ENCODE results near the gene MEOX1.

The MEOX1 gene

GRCh38 chr17:43655693-43656255, 5.9 kb downstream of the MEOX1 start:
- DNase-seq (ENCODE audit: low spot score): no peak

DNA sequence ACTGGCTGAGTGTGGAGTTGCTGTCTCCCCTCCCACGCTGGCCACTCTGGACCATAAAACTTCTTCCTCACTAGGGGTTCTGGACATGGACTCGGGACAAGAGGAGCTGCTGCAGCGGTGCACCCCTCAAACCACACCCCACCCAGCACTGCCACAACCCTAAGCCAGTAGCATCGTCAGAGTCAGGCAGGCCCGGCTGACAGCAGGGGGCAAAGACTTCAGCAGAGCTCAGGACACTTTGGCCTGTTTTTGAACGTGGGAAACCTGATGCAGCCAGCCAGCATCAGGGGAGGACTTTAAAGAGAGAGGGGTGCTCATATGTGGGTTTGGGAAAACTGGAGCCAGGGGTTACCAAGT, 9.6 kb downstream of the MEOX1 start:
- no peak for DNase-seq (ENCODE audit: low spot score)

- DNase-seq (ENCODE audit: low spot score): no peak
These were observed 11.3 kb downstream of the MEOX1 start for GRCh38 chr17:43650471-43650870.

GRCh38 chr17:43648916-43649315, 12.8 kb downstream of the MEOX1 start:
- no peak for DNase-seq (ENCODE audit: low spot score)

- no peak for DNase-seq (ENCODE audit: low spot score)
These were observed 15.8 kb downstream of the MEOX1 start for GRCh38 chr17:43645765-43646481.

- no peak for DNase-seq (ENCODE audit: low spot score)
These were observed 16.3 kb downstream of the MEOX1 start for GRCh38 chr17:43645450-43645764.

DNA sequence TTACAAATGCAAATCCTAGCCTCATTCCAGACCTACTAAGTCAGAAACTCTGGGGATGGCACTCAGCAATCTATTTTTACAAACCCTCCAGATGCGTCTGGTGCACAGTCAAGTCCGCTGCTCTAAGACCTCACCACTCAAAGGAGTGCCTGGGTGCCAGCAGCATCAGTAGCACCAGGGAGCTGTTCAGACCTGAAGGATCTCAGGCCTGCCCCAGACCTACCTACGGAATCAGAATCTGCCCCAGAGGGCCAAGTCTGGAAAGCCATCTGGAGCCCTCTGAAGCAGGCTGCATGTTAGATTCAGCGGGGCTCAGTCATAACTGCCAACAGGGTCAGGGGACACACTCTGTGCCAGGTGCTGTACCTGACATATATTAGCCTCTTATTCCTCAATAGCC, 17.6 kb downstream of the MEOX1 start:
- DNase-seq (ENCODE audit: low spot score): no peak

- no peak for DNase-seq (ENCODE audit: low spot score)
These were observed 20.3 kb downstream of the MEOX1 start for GRCh38 chr17:43641416-43641815.

GRCh38 chr17:43640491-43641252, 21.1 kb downstream of the MEOX1 start:
- no peak for DNase-seq (ENCODE audit: low spot score)

DNA sequence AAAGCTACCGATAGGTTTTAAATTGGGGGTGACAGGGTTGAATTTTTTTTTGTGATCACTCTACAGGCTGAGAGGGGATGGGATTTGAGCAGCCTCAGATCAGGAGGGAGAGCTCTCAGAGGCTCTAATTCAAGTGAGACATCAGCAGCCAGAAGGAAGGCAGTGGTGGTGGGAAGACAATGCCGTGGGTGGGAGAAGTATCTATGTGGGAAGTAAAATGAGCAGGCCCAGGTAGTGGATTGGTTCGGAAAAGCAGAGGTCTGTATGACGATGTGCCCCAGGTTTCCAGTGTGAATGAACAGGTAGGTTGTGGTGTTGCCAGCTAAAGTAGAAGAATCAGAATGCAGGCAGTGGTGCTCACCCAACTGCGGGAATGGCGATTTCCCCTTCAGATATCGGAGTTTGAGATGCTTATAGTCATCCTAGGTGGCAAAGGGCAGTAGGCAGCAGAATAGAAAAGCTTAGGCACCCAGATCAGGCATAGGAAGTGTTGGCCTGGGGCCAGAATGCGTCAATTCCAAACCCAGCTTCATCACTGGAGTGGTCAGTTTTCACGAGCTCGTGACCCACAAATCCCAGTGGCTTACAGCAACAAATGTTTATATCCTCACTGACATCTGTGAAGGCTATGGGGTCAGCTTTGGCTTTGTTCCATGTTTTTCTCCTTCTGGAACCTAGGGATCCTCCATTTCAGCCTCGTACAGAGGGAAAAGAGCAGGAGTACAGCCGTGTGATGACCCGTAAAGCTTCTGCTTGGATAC, 24.0 kb downstream of the MEOX1 start:
- no peak for DNase-seq (ENCODE audit: low spot score)

DNA sequence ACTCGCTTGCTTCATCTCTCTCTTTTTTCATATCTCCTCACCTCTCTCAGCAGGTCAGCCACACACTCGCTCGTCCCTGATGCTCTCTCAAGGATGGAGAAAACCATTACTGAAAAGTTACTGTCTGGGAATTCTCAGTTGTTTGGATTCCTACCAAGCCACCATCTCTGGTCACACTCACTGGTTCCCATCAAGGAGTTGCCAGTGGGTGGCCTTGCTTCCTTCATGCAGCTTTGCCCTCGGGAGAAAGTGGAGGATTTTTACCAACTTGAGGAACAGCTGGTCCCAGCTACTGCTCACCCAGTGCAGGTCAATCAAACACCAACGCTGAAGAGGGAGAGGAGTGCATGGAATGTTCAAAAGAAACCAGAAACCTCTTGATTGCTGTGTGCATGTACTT, 25.3 kb downstream of the MEOX1 start:
- DNase-seq (ENCODE audit: low spot score): no peak

GRCh38 chr17:43634591-43635125, 27.1 kb downstream of the MEOX1 start:
- no peak for DNase-seq (ENCODE audit: low spot score)

DNA sequence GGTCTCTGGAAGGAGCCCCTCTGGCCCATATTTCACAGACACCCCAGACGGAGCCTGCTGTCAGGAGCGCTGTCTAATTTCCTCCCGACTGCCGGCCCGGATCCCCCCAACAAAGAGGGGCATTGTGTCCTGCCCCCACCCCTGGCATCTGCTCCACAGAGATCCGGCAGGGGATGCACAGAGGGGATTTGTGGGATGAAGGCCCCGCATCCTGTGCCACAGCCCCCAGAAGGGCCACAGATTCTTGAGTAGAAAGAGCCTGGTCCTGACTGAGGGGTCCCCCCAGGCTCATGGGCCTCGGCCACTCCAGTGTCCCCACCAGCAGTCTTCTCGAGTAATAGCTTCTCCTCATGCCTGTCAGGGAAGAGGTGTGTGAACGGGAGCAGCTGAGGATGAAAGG, 29.5 kb downstream of the MEOX1 start:
- DNase-seq (ENCODE audit: low spot score): no peak

DNA sequence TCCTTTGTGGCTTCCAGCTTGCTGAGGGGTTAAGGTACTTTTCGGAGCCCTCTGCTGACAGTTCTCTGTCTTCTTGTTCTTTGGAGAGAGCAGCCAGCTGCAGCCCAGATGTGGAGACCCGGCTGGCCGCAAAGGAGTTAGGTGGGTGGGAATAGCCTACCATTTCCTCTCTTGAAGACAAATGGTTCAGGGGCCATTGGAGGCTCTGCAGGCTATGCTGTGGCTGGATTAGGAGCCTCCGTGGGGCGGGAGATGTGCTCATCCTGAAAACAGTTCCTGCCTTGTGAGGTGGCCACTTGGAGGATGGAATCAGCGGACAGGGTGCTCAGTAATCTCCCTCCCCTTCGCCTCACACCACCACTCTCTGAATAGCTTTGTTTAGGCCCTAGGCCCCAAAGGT, 30.3 kb downstream of the MEOX1 start:
- DNase-seq (ENCODE audit: low spot score): no peak

GRCh38 chr17:43628089-43628650, 33.6 kb downstream of the MEOX1 start:
- DNase-seq (ENCODE audit: low spot score): no peak

GRCh38 chr17:43627653-43628052, 34.1 kb downstream of the MEOX1 start:
- DNase-seq (ENCODE audit: low spot score): no peak

DNA sequence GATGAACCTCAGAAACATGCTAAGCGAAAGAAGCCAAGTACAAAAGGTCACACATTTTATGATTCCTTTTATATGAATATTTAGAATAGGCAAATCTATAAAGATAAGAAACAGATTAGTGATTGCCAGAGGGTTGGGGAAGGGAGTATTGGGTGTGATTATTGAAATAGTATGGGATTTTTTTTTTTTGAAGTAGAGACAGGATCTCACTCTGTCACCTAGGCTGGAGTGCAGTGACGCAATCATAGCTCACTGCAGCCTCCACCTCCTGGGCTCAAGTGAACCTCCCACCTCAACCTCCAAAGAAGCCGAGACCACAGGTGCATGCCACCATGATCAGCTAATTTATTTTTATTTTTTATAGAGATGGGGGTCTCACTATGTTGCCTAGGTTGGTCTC, 35.7 kb downstream of the MEOX1 start:
- no peak for DNase-seq (ENCODE audit: low spot score)

- no peak for DNase-seq (ENCODE audit: low spot score)
These were observed 36.1 kb downstream of the MEOX1 start for GRCh38 chr17:43625606-43626005.

DNA sequence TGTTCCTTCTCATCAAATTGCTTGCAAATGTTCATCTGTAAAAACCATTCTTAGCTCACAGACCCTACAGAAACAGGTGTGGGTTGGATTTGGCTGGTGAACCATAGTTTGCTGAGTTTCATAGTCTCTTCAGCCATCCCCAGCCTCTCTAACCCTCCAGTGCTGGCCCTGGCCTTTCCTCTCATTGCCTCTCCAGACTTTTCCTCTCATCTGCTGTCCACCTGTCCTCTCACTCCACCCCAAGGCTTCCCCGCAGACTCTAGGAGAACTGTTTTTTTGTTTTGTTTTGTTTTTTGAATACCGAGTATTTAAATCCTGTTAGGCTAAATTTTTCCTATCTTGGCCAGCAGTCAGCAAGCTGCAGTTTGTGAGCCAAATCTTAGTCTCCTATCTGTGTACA, 41.1 kb downstream of the MEOX1 start:
- DNase-seq (ENCODE audit: low spot score): no peak

- no peak for DNase-seq (ENCODE audit: low spot score)
These were observed 41.6 kb downstream of the MEOX1 start for GRCh38 chr17:43620147-43620546.

DNA sequence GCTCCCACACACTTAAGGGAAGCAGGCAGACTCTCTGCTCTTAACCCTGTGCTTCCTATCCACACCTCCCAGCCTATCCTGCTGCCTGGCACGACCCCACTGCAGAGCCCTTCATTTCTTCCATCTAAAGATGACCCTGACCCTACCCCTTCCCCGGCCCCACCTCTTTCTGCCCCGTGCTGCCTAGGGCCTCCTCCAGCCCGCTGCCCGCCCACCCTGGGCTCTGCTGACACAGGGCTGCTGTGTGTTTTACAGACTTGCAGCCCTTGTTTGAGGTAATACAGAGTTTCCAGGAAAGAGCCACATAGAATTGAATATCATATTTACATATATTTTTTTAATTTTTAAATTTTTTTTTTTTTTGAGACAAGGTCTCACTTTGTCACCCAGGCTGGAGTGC, 42.0 kb downstream of the MEOX1 start:
- no peak for DNase-seq (ENCODE audit: low spot score)

- no peak for DNase-seq (ENCODE audit: low spot score)
These were observed 43.4 kb downstream of the MEOX1 start for GRCh38 chr17:43618276-43618675.

Data from hematopoietic multipotent progenitor cell treated with erythropoietin and hydrocortisone succinate and interleukin-3 and kit ligand, for 17 days (in vitro differentiated cells).